OCI-LY7 (cell line): ENCODE data around the gene AGER. TPM values are rescaled to one million over a fixed set of nuclear protein-coding genes. Genes with fewer than 3 reads are reported as not detected.

Experiments
- BruUV-seq: library from RNA; stranded (reverse); fragments of 400-500 nt; replicated peaks from 2 replicates; lab custom pipeline; 2021; lab: Mats Ljungman, UMichigan
- CTCF ChIA-PET: fragments of 300-600 bp; sonication (Branson Sonifier 250); formaldehyde crosslinking; loops from one replicate; lab custom pipeline; 2022; ENCODE audit warnings: antibody characterized with exemption; ENCODE audit not compliant: unreplicated experiment; lab: Charles Lee
- POLR2A ChIA-PET: fragments of 300-600 bp; sonication (Branson Sonifier 250); formaldehyde crosslinking; loops from one replicate; lab custom pipeline; 2022; ENCODE audit warnings: antibody characterized with exemption; lab: Charles Lee
- DNase-seq: peaks from one replicate; pipeline ENCODE4 v3.0.0-alpha.2; 2015; ENCODE audit warnings: low spot score
- H2AFZ ChIP-seq: fragments of 200-600 bp; sonication (generic), shearing (Covaris generic); 2 replicates; pipeline ENCODE4 v1.6.1; 2014; ENCODE audit warnings: mild to moderate bottlenecking, antibody characterized with exemption, low read length, moderate library complexity
- H3K27ac ChIP-seq: fragments of 200-600 bp; sonication (generic); 2 replicates; pipeline ENCODE4 v1.5.1; 2014; ENCODE audit warnings: mixed run types, low read depth, mild to moderate bottlenecking, moderate library complexity, low read length, inconsistent platforms; ENCODE audit not compliant: poor library complexity, severe bottlenecking
- H3K36me3 ChIP-seq: fragments of 200-600 bp; sonication (generic); 2 replicates; pipeline ENCODE4 v1.6.1; 2014; ENCODE audit warnings: mild to moderate bottlenecking, antibody characterized with exemption, low read length, moderate library complexity, mixed read lengths; ENCODE audit not compliant: insufficient read depth
- H3K4me1 ChIP-seq: fragments of 200-600 bp; sonication (generic); 2 replicates; pipeline ENCODE4 v1.5.1; 2014; ENCODE audit warnings: mild to moderate bottlenecking, low read length; ENCODE audit not compliant: insufficient read depth, poor library complexity, severe bottlenecking
- H3K4me2 ChIP-seq: fragments of 200-600 bp; sonication (generic); 2 replicates; pipeline ENCODE4 v1.6.1; 2014; ENCODE audit warnings: mild to moderate bottlenecking, low read length
- H3K4me3 ChIP-seq: fragments of 200-600 bp; sonication (generic); 2 replicates; pipeline ENCODE4 v1.5.1; 2014; ENCODE audit warnings: mild to moderate bottlenecking, low read depth, low read length; ENCODE audit not compliant: poor library complexity, severe bottlenecking
- H3K79me2 ChIP-seq: fragments of 200-600 bp; sonication (generic); 2 replicates; pipeline ENCODE4 v1.6.1; 2016; ENCODE audit warnings: low read depth, mild to moderate bottlenecking, low read length, moderate library complexity, mixed read lengths; ENCODE audit not compliant: insufficient read depth
- H3K9me2 ChIP-seq: fragments of 200-600 bp; sonication (generic); 2 replicates; pipeline ENCODE4 v1.6.1; 2016; ENCODE audit warnings: mild to moderate bottlenecking, low read length, mixed read lengths; ENCODE audit not compliant: insufficient read depth
- H3K9me3 ChIP-seq: fragments of 200-600 bp; sonication (generic); 2 replicates; pipeline ENCODE4 v1.6.1; 2014; ENCODE audit warnings: mild to moderate bottlenecking, mixed run types, low read length, mixed read lengths
- H4K20me1 ChIP-seq: fragments of 200-600 bp; sonication (generic); 2 replicates; pipeline ENCODE4 v1.6.1; 2014; ENCODE audit warnings: mild to moderate bottlenecking, antibody characterized with exemption, low read length, moderate library complexity, mixed read lengths; ENCODE audit not compliant: insufficient read depth
- CTCF ChIP-seq: fragments of 200-600 bp; sonication (generic); conservative IDR thresholded peaks from 2 replicates; pipeline ENCODE4 v1.5.1; 2014; ENCODE audit warnings: mild to moderate bottlenecking, antibody characterized with exemption, low read length, moderate library complexity, mixed read lengths
- EZH2phosphoT487 ChIP-seq: fragments of 200-600 bp; sonication (generic); IDR thresholded peaks from 2 replicates; pipeline ENCODE4 v1.6.1; 2018; ENCODE audit warnings: low read depth, borderline replicate concordance, mild to moderate bottlenecking, mixed run types, antibody characterized with exemption, low read length, moderate library complexity, mixed read lengths
- intact Hi-C: fragments of 100-400 bp; cut with micrococcal nuclease; formaldehyde crosslinking; loops from one replicate; pipeline ENCODE4 v1.10.0; 2022; ENCODE audit not compliant: unreplicated experiment
- total RNA-seq, 2 experiments: library from RNA; depleted of rRNA in 1 of 2; stranded (reverse); fragments of >200 nt in 1 of 2; shearing (Covaris generic) in 1 of 2; gene quantifications; 2 replicates each; pipeline ENCODE4 v1.2.3, GENCODE V29; 2014 to 2022

Gene AGER
- total RNA-seq, 2 experiments from 2014 or later: 6.7 to 26.9 TPM

- no peaks in the 10 kb centered on the region for H4K20me1 ChIP-seq
- H3K9me2 ChIP-seq: no peaks in the 10 kb centered on the region
- CTCF ChIA-PET: no interaction called here
- H3K4me2 ChIP-seq: no peak overlapping the region
- no peak for TF ChIP-seq EZH2phosphoT487
- no peak for TF ChIP-seq CTCF
- H3K36me3 ChIP-seq: no peaks in the 10 kb centered on the region
- no peaks in the 10 kb centered on the region for H3K79me2 ChIP-seq
- DNase-seq: no peak
- POLR2A ChIA-PET: no interaction called here
- no peak overlapping the region for H2AFZ ChIP-seq
- H3K9me3 ChIP-seq: no peaks in the 10 kb centered on the region
- no TSS peak for BruUV-seq
- intact Hi-C loops: no loop called here
- H3K4me3 ChIP-seq: no peak overlapping the region
- H3K4me1 ChIP-seq: peaks cover 19% of the 10 kb centered on the region
- no peak overlapping the region for H3K27ac ChIP-seq
Measured at GRCh38 chr6:32200711-32201475, 16.8 kb upstream of the AGER start.

- no TSS peak for BruUV-seq
- Histone ChIP-seq H3K4me3 (no peak overlapping the region), H3K9me3 (no peaks in the 10 kb centered on the region), H2AFZ (no peak overlapping the region), H4K20me1 (no peaks in the 10 kb centered on the region), H3K9me2 (no peaks in the 10 kb centered on the region), H3K4me1 (peaks cover 33% of the 10 kb centered on the region), H3K79me2 (no peaks in the 10 kb centered on the region), H3K4me2 (no peak overlapping the region), H3K36me3 (no peaks in the 10 kb centered on the region), H3K27ac (no peak overlapping the region)
- no peak for DNase-seq
- CTCF ChIA-PET: no interaction called here
- POLR2A ChIA-PET: no interaction called here
- intact Hi-C loops: no loop called here
- TF ChIP-seq CTCF (no peak), EZH2phosphoT487 (no peak)
Measured at GRCh38 chr6:32198866-32199265, 14.8 kb upstream of the AGER start.

- no peaks in the 10 kb centered on the region for H3K9me2 ChIP-seq
- no peaks in the 10 kb centered on the region for H3K79me2 ChIP-seq
- DNase-seq: no peak
- TF ChIP-seq CTCF: no peak
- TF ChIP-seq EZH2phosphoT487: no peak
- peaks cover 39% of the 10 kb centered on the region for H3K4me1 ChIP-seq
- H3K4me2 ChIP-seq: no peak overlapping the region
- CTCF ChIA-PET: no interaction called here
- intact Hi-C loops: no loop called here
- no peak overlapping the region for H3K27ac ChIP-seq
- no peaks in the 10 kb centered on the region for H4K20me1 ChIP-seq
- no TSS peak for BruUV-seq
- no peaks in the 10 kb centered on the region for H3K36me3 ChIP-seq
- no peak overlapping the region for H2AFZ ChIP-seq
- POLR2A ChIA-PET: no interaction called here
- H3K9me3 ChIP-seq: no peaks in the 10 kb centered on the region
- H3K4me3 ChIP-seq: no peak overlapping the region
Measured at GRCh38 chr6:32198345-32198696, 14.3 kb upstream of the AGER start.
